GM18861 (cell line): ENCODE measurements around the gene SLC30A1.

Experiments
- ATAC-seq: cut with Tn5 transposase; IDR thresholded peaks from one replicate; pipeline ENCODE4 v1.9.1; 2021; ENCODE audit not compliant: unreplicated experiment

The SLC30A1 gene

GRCh38 chr1:211526101-211526500, 52.9 kb downstream of the SLC30A1 start:
- no peak for ATAC-seq

- ATAC-seq = no peak
Observed at GRCh38 chr1:211525101-211525676, 53.8 kb downstream of the SLC30A1 start.

GRCh38 chr1:211524521-211524920, 54.4 kb downstream of the SLC30A1 start:
- ATAC-seq = no peak

GRCh38 chr1:211522804-211523203, 56.2 kb downstream of the SLC30A1 start:
- ATAC-seq = no peak
